Aorta (tissue), 5 donors: ENCODE data around the gene RFC1. TPM values are rescaled to one million over a fixed set of nuclear protein-coding genes. Genes with fewer than 3 reads are reported as not detected.
A peak's percentile ranks its signal among the peaks of the same experiment; 100 is the strongest.

Source experiments
- ATAC-seq: fragments of 200-7000 bp; cut with Tn5 transposase; one replicate; pipeline ENCODE4 v1.9.1; 2022; ENCODE audit warnings: moderate library complexity; ENCODE audit not compliant: low FRiP score
- DNase-seq, 2 donors: peaks; one replicate each; pipeline ENCODE4 v3.0.0-alpha.2; 2020
- H3K27ac ChIP-seq, 2 donors: one replicate each; pipeline ENCODE4 v1.5.1; 2013; ENCODE audit warnings: low read length in 2 of 2, mild to moderate bottlenecking in 2 of 2, moderate library complexity in 2 of 2, control low read depth in 1 of 2, inconsistent platforms in 1 of 2, low read depth in 1 of 2
- H3K27me3 ChIP-seq, 2 donors: one replicate each; pipeline ENCODE4 v1.6.1; 2013; ENCODE audit warnings: control low read depth in 1 of 2, low read length in 1 of 2, mild to moderate bottlenecking in 1 of 2, moderate library complexity in 1 of 2; ENCODE audit not compliant: insufficient read depth in 2 of 2, control insufficient read depth in 1 of 2
- H3K36me3 ChIP-seq, 2 donors: one replicate each; pipeline ENCODE4 v1.6.1; 2013; ENCODE audit warnings: control low read depth in 1 of 2, low read length in 1 of 2, mild to moderate bottlenecking in 1 of 2; ENCODE audit not compliant: insufficient read depth in 2 of 2, control insufficient read depth in 1 of 2
- H3K4me1 ChIP-seq, 2 donors: one replicate each; pipeline ENCODE4 v1.6.1; 2013; ENCODE audit warnings: low read length in 2 of 2, control low read depth in 1 of 2, mild to moderate bottlenecking in 1 of 2, moderate library complexity in 1 of 2; ENCODE audit not compliant: insufficient read depth in 2 of 2, control insufficient read depth in 1 of 2
- H3K4me3 ChIP-seq, 2 donors: one replicate each; pipeline ENCODE4 v1.5.1; 2013; ENCODE audit warnings: low read length in 2 of 2, control low read depth in 1 of 2, mild to moderate bottlenecking in 1 of 2
- H3K9me3 ChIP-seq: one replicate; pipeline ENCODE4 v1.6.1; 2013; ENCODE audit warnings: mild to moderate bottlenecking, low read length; ENCODE audit not compliant: control insufficient read depth
- WGBS, 2 donors: extraction: QIAGEN DNeasy Blood & Tissue Kit; methylation state at CpG; one replicate each; pipeline ENCODE4 v1.1.7; 2013; 5-methylcytosine and 5-hydroxymethylcytosine counted together
- intact Hi-C, 2 donors: fragments of 100-400 bp; cut with DNase I; formaldehyde crosslinking; loops; one replicate each; pipeline versions ENCODE4 v1.14.2 to v1.15.0; 2022
- microRNA-seq, 2 donors: library from miRNA; unstranded; fragments of <30 nt; microRNA quantifications; one replicate each; pipeline ENCODE4 v1.2.0, GENCODE V29; 2020
- polyA plus RNA-seq, 2 donors: library from polyadenylated mRNA; stranded (reverse); fragments of 200-250 nt; gene quantifications; one replicate each; pipeline ENCODE4 v1.2.3, GENCODE V29; 2013
- total RNA-seq, 2 donors: library from RNA; stranded (reverse); fragmentation: NEBNext Ultra II Directional; extraction: Animal tissue kit (Norgen Biotek cat#: 25700); gene quantifications; one replicate each; pipeline ENCODE4 v1.2.1, GENCODE V29; 2021
- donor health status: healthy with polysubstance abuse.
- donor health status: Bipolar disorder and iron deficiency.
- donor health status: DM: no; HTN: no; CAD: no.
- donor health status: DM: no; HTN: no; CAD: no.
- donor health status: DM: yes; HTN: yes; CAD: no.

The RFC1 gene
- total and polyA plus RNA-seq, 4 donors, result 13.0 to 58.3 (median 25.2) TPM

GRCh38 chr4:39255871-39256270 lies 110.3 kb downstream of the RFC1 start:
- H3K36me3 ChIP-seq, result no peaks in the 10 kb centered on the region
- 29 to 34% methylated on average over 5 of the region's 5 CpGs for WGBS, 2 donors
- no peak for DNase-seq
- no peaks in the 10 kb centered on the region for H3K9me3 ChIP-seq
- intact Hi-C loops, result loop anchor here in 1 of 2 donors (1.0 to 2.0 kb wide), 2 partner anchors 19 to 74 kb away; partner anchors contain the start of gene WDR19
- peak overlapping the region; percentile 59 to 94 for H3K27ac ChIP-seq
- H3K27me3 ChIP-seq, result no peaks in the 10 kb centered on the region
- peak; percentile 15 for ATAC-seq
- H3K4me3 ChIP-seq, result no peak overlapping the region
- peaks cover 0 to 4% of the 10 kb centered on the region in 2 donors for H3K4me1 ChIP-seq

- Histone ChIP-seq H3K36me3 (no peaks in the 10 kb centered on the region), H3K4me1 (peaks cover 0 to 4% of the 10 kb centered on the region in 2 donors), H3K9me3 (no peaks in the 10 kb centered on the region), H3K4me3 (no peak overlapping the region), H3K27me3 (no peaks in the 10 kb centered on the region), H3K27ac (peak overlapping the region in 1 of 2 donors; percentile 67)
- no peak for DNase-seq
- WGBS, 2 donors, result 75 to 80% methylated on average over 2 of the region's 2 CpGs
- ATAC-seq, result no peak
- intact Hi-C loops, result no loop called here
These were observed 110.9 kb downstream of the RFC1 start for GRCh38 chr4:39255266-39255665.

DNA sequence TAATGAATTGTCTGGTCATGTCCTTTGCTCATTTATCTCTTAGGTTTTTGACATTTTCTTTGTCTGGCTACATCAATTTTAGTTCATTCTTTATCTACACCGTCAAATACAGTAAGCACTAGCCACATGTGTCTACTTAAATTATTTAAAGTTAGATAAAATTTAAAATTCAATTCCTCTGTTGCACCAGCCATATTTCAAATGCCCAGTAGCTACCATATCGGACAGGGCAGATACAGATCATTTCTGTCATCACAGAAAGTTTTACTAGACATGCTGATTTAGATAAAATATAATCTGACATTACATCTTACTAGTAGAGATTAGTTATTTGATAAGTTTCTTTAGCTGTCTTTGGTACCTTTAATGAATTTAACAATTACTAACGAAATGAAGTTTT lies 122.7 kb downstream of the RFC1 start:
- intact Hi-C loops, result no loop called here
- Histone ChIP-seq H3K4me3 (no peak overlapping the region), H3K27ac (no peak overlapping the region), H3K27me3 (no peaks in the 10 kb centered on the region), H3K9me3 (peaks cover 1% of the 10 kb centered on the region), H3K36me3 (peaks cover 0 to 1% of the 10 kb centered on the region in 2 donors), H3K4me1 (no peaks in the 10 kb centered on the region)
- 96 to 98% methylated on average over 3 of the region's 3 CpGs for WGBS, 2 donors
- DNase-seq (no peak), ATAC-seq (no peak)

Small RNA genes lying within 50 kb of the gene (microRNA-seq; reads per million reads assigned to microRNA genes)
- gene MIR5591, result 0 reads per million in 2 donors

Other genes with a start within 250 kb of the RFC1 start
- gene WDR19, start 183.8 kb downstream of the RFC1 start, total RNA-seq, result 10 to 100 TPM; 40.9 to 63.4 TPM
- gene WDR19, start 183.8 kb downstream of the RFC1 start, polyA plus RNA-seq, result 10 to 100 TPM; 24.0 to 86.9 TPM
- not detected for gene KLB, start 40.6 kb upstream of the RFC1 start, total RNA-seq
- gene KLB, start 40.6 kb upstream of the RFC1 start, polyA plus RNA-seq, result under 1 TPM in 1 of 2 donors, not detected in 1; 0.13 TPM
- 1,000 to 10,000 TPM; 1,118 to 1,464 TPM for gene RPL9, start 92.6 kb upstream of the RFC1 start, total RNA-seq
- 1,000 to 10,000 TPM; 2,360 to 6,864 TPM for gene RPL9, start 92.6 kb upstream of the RFC1 start, polyA plus RNA-seq
- gene LIAS, start 92.7 kb upstream of the RFC1 start, total RNA-seq, result 10 to 100 TPM in 1 of 2 donors, 1 to 10 TPM in 1; 5.9 to 12.6 TPM
- gene LIAS, start 92.7 kb upstream of the RFC1 start, polyA plus RNA-seq, result 10 to 100 TPM in 1 of 2 donors, 1 to 10 TPM in 1; 5.4 to 18.4 TPM
- gene UGDH, start 161.1 kb upstream of the RFC1 start, total RNA-seq, result 100 to 1,000 TPM in 1 of 2 donors, 10 to 100 TPM in 1; 83.3 to 116 TPM
- gene UGDH, start 161.1 kb upstream of the RFC1 start, polyA plus RNA-seq, result 10 to 100 TPM; 16.8 to 25.2 TPM